Smooth muscle cell (in vitro differentiated cells): ENCODE results near the gene ABLIM3. TPM values are rescaled to one million over a fixed set of nuclear protein-coding genes. Genes with fewer than 3 reads are reported as not detected.

ENCODE experiments used
- DNase-seq: peaks from one replicate; lab custom pipeline; 2025; ENCODE audit not compliant: unreplicated experiment; lab: John Stamatoyannopoulos, UW
- H2AFZ ChIP-seq: fragments of 200-600 bp; sonication (generic); 2 replicates; pipeline ENCODE4 v1.6.0; 2016; ENCODE audit warnings: antibody characterized with exemption, low read depth, mild to moderate bottlenecking
- H3F3A ChIP-seq: fragments of 200-600 bp; sonication (generic); 2 replicates; pipeline ENCODE4 v1.6.0; 2017; ENCODE audit warnings: antibody characterized with exemption, low read depth
- H3K27ac ChIP-seq: fragments of 200-600 bp; sonication (generic); 2 replicates; pipeline ENCODE4 v1.5.1; 2016; ENCODE audit warnings: low read depth, mild to moderate bottlenecking
- H3K27me3 ChIP-seq: fragments of 200-600 bp; sonication (generic); 2 replicates; pipeline ENCODE4 v1.6.1; 2016; ENCODE audit warnings: low read depth, mild to moderate bottlenecking
- H3K36me3 ChIP-seq: fragments of 200-600 bp; sonication (generic); 2 replicates; pipeline ENCODE4 v1.5.1; 2016; ENCODE audit warnings: low read depth
- H3K4me1 ChIP-seq: fragments of 200-600 bp; sonication (generic); 2 replicates; pipeline ENCODE4 v1.5.1; 2016; ENCODE audit warnings: low read depth
- H3K4me2 ChIP-seq: fragments of 200-600 bp; sonication (generic); 2 replicates; pipeline ENCODE4 v1.6.0; 2016; ENCODE audit warnings: mild to moderate bottlenecking
- H3K4me3 ChIP-seq: fragments of 200-600 bp; sonication (generic); 2 replicates; pipeline ENCODE4 v1.5.1; 2016; ENCODE audit warnings: mild to moderate bottlenecking
- H3K79me2 ChIP-seq: fragments of 200-600 bp; sonication (generic); 2 replicates; pipeline ENCODE4 v1.6.0; 2016; ENCODE audit warnings: low read depth, mild to moderate bottlenecking
- H3K9ac ChIP-seq: fragments of 200-600 bp; sonication (generic); 2 replicates; pipeline ENCODE4 v1.6.0; 2016; ENCODE audit warnings: low read depth
- H3K9me3 ChIP-seq: fragments of 200-600 bp; sonication (generic); replicated peaks from 2 replicates; pipeline ENCODE4 v1.5.1; 2016; ENCODE audit warnings: low read depth
- H4K20me1 ChIP-seq: fragments of 200-600 bp; sonication (generic); 2 replicates; pipeline ENCODE4 v1.6.0; 2016; ENCODE audit warnings: low read depth
- WGBS: methylation state at CpG from one replicate; pipeline ENCODE4 v1.1.7; 2016; ENCODE audit warnings: low lambda C conversion rate; 5-methylcytosine and 5-hydroxymethylcytosine counted together
- polyA plus RNA-seq: library from polyadenylated mRNA; unstranded; fragments of >200 nt; fragmentation: Nextera tagmentation; extraction: Ambion mirVana; gene quantifications from 2 replicates; pipeline ENCODE4 v1.2.1, GENCODE V29; 2016
- total RNA-seq: library from RNA; depleted of rRNA; stranded (reverse); fragments of >200 nt; gene quantifications from 2 replicates; pipeline ENCODE4 v1.2.3, GENCODE V29; 2014
- TF ChIP-seq, protein P1 (sequence below): fragments of 200-600 bp; sonication (generic); IDR thresholded peaks from 2 replicates; pipeline ENCODE4 v1.5.1; 2017; ENCODE audit warnings: borderline replicate concordance, mild to moderate bottlenecking, antibody characterized with exemption; ENCODE audit not compliant: insufficient read depth, poor library complexity, severe bottlenecking

ABLIM3 gene
- total and polyA plus RNA-seq, 2 experiments from 2014 or later, result 2.6 to 6.8 TPM

DNA sequence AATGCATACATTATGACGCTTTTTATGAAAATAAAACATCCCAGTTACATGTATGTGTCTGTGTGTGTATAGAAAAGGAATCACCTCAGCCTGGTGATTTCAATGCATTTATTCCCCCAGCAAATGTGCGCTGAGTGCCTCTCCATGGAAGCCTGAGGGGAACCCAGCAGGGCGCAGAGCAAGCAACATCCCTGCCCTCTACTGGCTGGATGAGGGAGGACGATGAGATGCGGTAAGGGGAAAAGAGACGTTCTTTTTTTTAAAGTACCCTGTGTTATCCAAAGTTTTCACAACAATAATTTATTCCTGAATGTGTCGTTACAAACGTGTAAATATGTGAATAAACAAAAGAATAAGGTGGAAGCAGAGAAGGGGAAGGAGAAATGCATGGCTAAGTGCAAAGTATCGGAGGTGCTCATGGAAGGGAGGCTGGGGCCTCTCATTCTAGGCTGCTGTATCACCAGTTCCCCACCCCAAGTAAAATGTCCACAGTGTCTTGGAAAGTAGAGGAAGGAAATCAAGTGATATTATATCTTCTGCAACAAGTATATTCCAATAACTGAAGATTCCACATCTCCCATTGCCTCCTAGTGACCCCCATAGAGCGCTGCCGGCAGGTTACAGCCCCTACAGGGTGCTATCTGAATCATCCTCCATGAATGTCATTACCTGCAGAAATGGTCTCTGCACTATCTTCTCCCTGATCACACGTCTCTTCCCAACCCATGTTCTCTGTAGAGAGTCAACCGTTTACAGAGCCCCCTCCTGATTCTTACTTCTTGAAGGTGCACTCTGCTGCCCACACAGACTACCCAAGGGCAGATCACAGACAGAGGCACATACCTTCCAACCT, 13.0 kb upstream of the ABLIM3 start:
- Histone ChIP-seq H3K4me2 (no peak overlapping the region), H2AFZ (no peak overlapping the region), H3K9ac (no peak overlapping the region), H3K9me3 (no peaks in the 10 kb centered on the region), H4K20me1 (no peaks in the 10 kb centered on the region), H3K27ac (peak overlapping the region; percentile 29), H3K36me3 (no peaks in the 10 kb centered on the region), H3K4me1 (no peaks in the 10 kb centered on the region), H3K79me2 (no peaks in the 10 kb centered on the region), H3F3A (no peaks in the 10 kb centered on the region), H3K27me3 (no peaks in the 10 kb centered on the region), H3K4me3 (no peak overlapping the region)
- DNase-seq, result no peak
- TF ChIP-seq, protein P1, sequence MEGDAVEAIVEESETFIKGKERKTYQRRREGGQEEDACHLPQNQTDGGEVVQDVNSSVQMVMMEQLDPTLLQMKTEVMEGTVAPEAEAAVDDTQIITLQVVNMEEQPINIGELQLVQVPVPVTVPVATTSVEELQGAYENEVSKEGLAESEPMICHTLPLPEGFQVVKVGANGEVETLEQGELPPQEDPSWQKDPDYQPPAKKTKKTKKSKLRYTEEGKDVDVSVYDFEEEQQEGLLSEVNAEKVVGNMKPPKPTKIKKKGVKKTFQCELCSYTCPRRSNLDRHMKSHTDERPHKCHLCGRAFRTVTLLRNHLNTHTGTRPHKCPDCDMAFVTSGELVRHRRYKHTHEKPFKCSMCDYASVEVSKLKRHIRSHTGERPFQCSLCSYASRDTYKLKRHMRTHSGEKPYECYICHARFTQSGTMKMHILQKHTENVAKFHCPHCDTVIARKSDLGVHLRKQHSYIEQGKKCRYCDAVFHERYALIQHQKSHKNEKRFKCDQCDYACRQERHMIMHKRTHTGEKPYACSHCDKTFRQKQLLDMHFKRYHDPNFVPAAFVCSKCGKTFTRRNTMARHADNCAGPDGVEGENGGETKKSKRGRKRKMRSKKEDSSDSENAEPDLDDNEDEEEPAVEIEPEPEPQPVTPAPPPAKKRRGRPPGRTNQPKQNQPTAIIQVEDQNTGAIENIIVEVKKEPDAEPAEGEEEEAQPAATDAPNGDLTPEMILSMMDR, result peak; percentile 57
- 32% methylated on average over 13 of the region's 13 CpGs for WGBS

DNA sequence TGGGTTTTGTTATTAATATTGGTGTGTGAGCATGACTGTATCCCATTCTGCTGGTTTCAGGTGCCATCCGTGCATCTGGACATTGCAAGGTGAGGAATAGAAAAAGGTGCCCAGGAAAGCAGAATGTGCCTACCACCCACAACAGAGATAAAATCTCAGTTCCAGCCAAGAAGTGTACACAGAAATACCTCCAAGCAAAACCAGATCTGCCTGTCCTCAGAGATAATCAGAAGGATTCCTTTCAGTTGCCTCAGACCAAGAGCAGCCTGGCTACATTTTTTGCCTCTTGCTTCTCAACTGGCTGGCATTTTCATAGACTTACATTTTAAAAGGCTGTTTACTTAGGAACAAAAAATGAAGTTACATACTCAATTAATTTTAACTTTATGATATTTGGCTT, 12.1 kb upstream of the ABLIM3 start:
- Histone ChIP-seq H3F3A (peaks cover 6% of the 10 kb centered on the region), H4K20me1 (no peaks in the 10 kb centered on the region), H3K27ac (peak overlapping the region; percentile 29), H3K4me3 (no peak overlapping the region), H3K36me3 (no peaks in the 10 kb centered on the region), H2AFZ (no peak overlapping the region), H3K27me3 (no peaks in the 10 kb centered on the region), H3K4me1 (no peaks in the 10 kb centered on the region), H3K9me3 (no peaks in the 10 kb centered on the region), H3K79me2 (no peaks in the 10 kb centered on the region), H3K4me2 (no peak overlapping the region), H3K9ac (no peak overlapping the region)
- 82% methylated on average over 1 of the region's 1 CpG for WGBS
- TF ChIP-seq, protein P1, result no peak
- no peak for DNase-seq

DNA sequence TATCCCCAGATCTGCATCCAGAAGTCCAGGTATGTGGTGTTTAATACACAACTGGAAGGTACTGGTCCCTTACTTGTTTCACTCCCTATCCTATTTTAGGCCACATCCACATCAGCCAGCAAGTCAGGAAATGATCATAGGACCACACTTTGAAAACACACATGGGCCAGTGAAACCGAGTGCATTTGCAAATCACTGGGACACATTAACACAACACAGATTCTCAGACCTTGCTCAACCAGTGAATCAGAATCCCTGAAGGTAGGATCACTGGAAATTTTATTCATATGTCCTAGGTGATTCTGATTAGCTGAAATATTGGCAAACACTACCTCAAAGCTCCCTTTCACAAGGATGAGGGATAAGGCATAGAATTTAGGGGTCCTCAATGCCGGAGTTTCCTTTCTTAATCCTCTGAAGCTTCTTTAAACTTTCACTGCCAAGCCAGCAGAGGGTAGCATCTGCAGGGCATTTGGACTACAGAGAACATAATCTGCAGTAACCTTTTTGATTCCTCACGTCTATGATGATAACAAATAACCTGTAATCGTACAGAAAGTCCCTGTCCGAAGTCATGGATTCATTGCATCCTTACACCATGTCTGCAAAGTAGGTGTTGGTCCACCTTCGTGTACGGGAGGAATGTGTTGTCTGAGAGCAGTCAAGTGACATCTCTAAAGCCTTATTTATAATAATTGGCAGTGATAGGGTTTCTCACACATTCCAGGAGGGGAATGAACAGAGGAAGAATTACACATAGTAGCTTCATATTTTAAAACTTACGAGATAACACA, 11.0 kb upstream of the ABLIM3 start:
- Histone ChIP-seq H4K20me1 (no peaks in the 10 kb centered on the region), H3K27ac (peak overlapping the region; percentile 29), H3K27me3 (no peaks in the 10 kb centered on the region), H3K9me3 (no peaks in the 10 kb centered on the region), H3F3A (peaks cover 13% of the 10 kb centered on the region), H3K36me3 (no peaks in the 10 kb centered on the region), H3K4me1 (peaks cover 4% of the 10 kb centered on the region), H3K4me2 (no peak overlapping the region), H3K9ac (no peak overlapping the region), H3K4me3 (no peak overlapping the region), H2AFZ (no peak overlapping the region), H3K79me2 (no peaks in the 10 kb centered on the region)
- WGBS, result 58% methylated on average over 8 of the region's 8 CpGs
- TF ChIP-seq, protein P1, result peak; percentile 6
- DNase-seq, result no peak
